HFFc6 (cell line): Measurements from ENCODE around the gene VAV3. TPM values are rescaled to one million over a fixed set of nuclear protein-coding genes. Genes with fewer than 3 reads are reported as not detected.
"Not testable (repeated sequence)": the region's sequence is repeated elsewhere in the genome, so short reads cannot be mapped to it uniquely, and the experiment has no call there.

ENCODE experiments used
- DNase-seq: peaks from one replicate; pipeline ENCODE4 v3.0.0-alpha.2; 2018
- H3K27ac Mint-ChIP-seq: 2 replicates; pipeline ENCODE4 v1.8.0; 2020; ENCODE audit warnings: mild to moderate bottlenecking, mixed read lengths
- H3K27me3 Mint-ChIP-seq: 2 replicates; pipeline ENCODE4 v1.8.0; 2021; ENCODE audit warnings: mild to moderate bottlenecking, moderate library complexity, mixed read lengths; ENCODE audit not compliant: insufficient read depth
- H3K36me3 Mint-ChIP-seq: 2 replicates; pipeline ENCODE4 v1.8.0; 2021; ENCODE audit warnings: low read depth, mixed read lengths
- H3K4me1 Mint-ChIP-seq: 2 replicates; pipeline ENCODE4 v1.8.0; 2020; ENCODE audit warnings: low read depth, mixed read lengths
- H3K4me3 Mint-ChIP-seq: 2 replicates; pipeline ENCODE4 v1.8.0; 2020; ENCODE audit warnings: mild to moderate bottlenecking, moderate library complexity, mixed read lengths
- H3K9me3 Mint-ChIP-seq: 2 replicates; pipeline ENCODE4 v1.8.0; 2020; ENCODE audit warnings: mild to moderate bottlenecking, mixed read lengths
- CTCF ChIP-seq: fragments of 200-600 bp; sonication (generic); IDR thresholded peaks from 2 replicates; pipeline ENCODE4 v1.5.0; 2021; ENCODE audit warnings: antibody characterized with exemption, mild to moderate bottlenecking
- total RNA-seq, 6 experiments: library from RNA; stranded (reverse); fragmentation: NEBNext Ultra II Directional; extraction: Animal tissue kit (Norgen Biotek cat#: 25700); gene quantifications; 2 replicates in 1 of 6; 3 replicates in 5 of 6; pipeline ENCODE4 v1.2.3, GENCODE V29; 2021

Gene VAV3
- total RNA-seq, 6 experiments from 2014 or later = not detected

GRCh38 chr1:107896936-107897335, 68.0 kb downstream of the VAV3 start:
- H3K4me3 Mint-ChIP-seq = no peak overlapping the region; the same call in 1 of the 2 replicates
- H3K36me3 Mint-ChIP-seq = no peaks in the 10 kb centered on the region
- H3K9me3 Mint-ChIP-seq = no peaks in the 10 kb centered on the region
- H3K4me1 Mint-ChIP-seq = no peaks in the 10 kb centered on the region
- DNase-seq = no peak
- H3K27me3 Mint-ChIP-seq = no peaks in the 10 kb centered on the region
- no peak overlapping the region for H3K27ac Mint-ChIP-seq
- TF ChIP-seq CTCF = no peak

- no peaks in the 10 kb centered on the region for H3K4me1 Mint-ChIP-seq
- no peaks in the 10 kb centered on the region for H3K9me3 Mint-ChIP-seq
- H3K27me3 Mint-ChIP-seq = no peaks in the 10 kb centered on the region; the same call in 1 of the 2 replicates
- no peak overlapping the region for H3K27ac Mint-ChIP-seq
- H3K36me3 Mint-ChIP-seq = no peaks in the 10 kb centered on the region
- H3K4me3 Mint-ChIP-seq = no peak overlapping the region
- TF ChIP-seq CTCF = no peak
- no peak for DNase-seq
These were observed 68.6 kb downstream of the VAV3 start for GRCh38 chr1:107896401-107896800.

GRCh38 chr1:107895403-107896191, 69.4 kb downstream of the VAV3 start:
- H3K4me1 Mint-ChIP-seq = no peaks in the 10 kb centered on the region
- no peak overlapping the region for H3K27ac Mint-ChIP-seq
- TF ChIP-seq CTCF = no peak
- H3K27me3 Mint-ChIP-seq = no peaks in the 10 kb centered on the region; the same call in 1 of the 2 replicates
- H3K36me3 Mint-ChIP-seq = no peaks in the 10 kb centered on the region
- DNase-seq = no peak
- H3K9me3 Mint-ChIP-seq = no peaks in the 10 kb centered on the region
- H3K4me3 Mint-ChIP-seq = no peak overlapping the region

- no peak for TF ChIP-seq CTCF
- no peaks in the 10 kb centered on the region for H3K9me3 Mint-ChIP-seq
- H3K4me3 Mint-ChIP-seq = no peak overlapping the region
- no peaks in the 10 kb centered on the region; the same call in 1 of the 2 replicates for H3K27me3 Mint-ChIP-seq
- H3K4me1 Mint-ChIP-seq = no peaks in the 10 kb centered on the region
- H3K36me3 Mint-ChIP-seq = no peaks in the 10 kb centered on the region
- no peak overlapping the region for H3K27ac Mint-ChIP-seq
- no peak for DNase-seq
These were observed 70.4 kb downstream of the VAV3 start for GRCh38 chr1:107894605-107895004.

- not testable (repeated sequence) for H3K4me3 Mint-ChIP-seq, H3K27me3 Mint-ChIP-seq, H3K36me3 Mint-ChIP-seq
These were observed 71.6 kb downstream of the VAV3 start for GRCh38 chr1:107893350-107893749.

GRCh38 chr1:107889524-107889923, 75.5 kb downstream of the VAV3 start:
- Mint-ChIP-seq H3K4me1 (no peaks in the 10 kb centered on the region), H3K4me3 (no peak overlapping the region), H3K27ac (no peak overlapping the region), H3K36me3 (no peaks in the 10 kb centered on the region), H3K27me3 (no peaks in the 10 kb centered on the region; the same call in 1 of the 2 replicates), H3K9me3 (no peaks in the 10 kb centered on the region)
- no peak for DNase-seq
- no peak for TF ChIP-seq CTCF

More at GRCh38 chr1:107893350-107893749, 71.6 kb downstream of the VAV3 start:
- H3K9me3 Mint-ChIP-seq, H3K4me1 Mint-ChIP-seq, DNase-seq, H3K27ac Mint-ChIP-seq: not testable (repeated sequence)
